AG09319 (cell line): ENCODE measurements around the gene MROH9.

Experiments
- DNase-seq: peaks from one replicate; pipeline ENCODE4 v3.0.0-alpha.2; 2010; ENCODE audit warnings: low read depth; ENCODE audit errors: extremely low read depth
- CTCF ChIP-seq: IDR thresholded peaks from 2 replicates; pipeline ENCODE4 v1.5.1; 2011; ENCODE audit warnings: low read depth, mild to moderate bottlenecking, inconsistent platforms, low read length, moderate library complexity

MROH9 gene

GRCh38 chr1:171075041-171075440 is 139.7 kb downstream of the MROH9 start:
- no peak for TF ChIP-seq CTCF
- no peak for DNase-seq

GRCh38 chr1:171081314-171081753 is 146.0 kb downstream of the MROH9 start:
- peak; percentile 40 for DNase-seq
- TF ChIP-seq CTCF: peak; percentile 40

GRCh38 chr1:171081763-171082201 is 146.4 kb downstream of the MROH9 start:
- no peak for DNase-seq
- TF ChIP-seq CTCF: no peak

GRCh38 chr1:171082606-171083005 is 147.3 kb downstream of the MROH9 start:
- DNase-seq: no peak
- TF ChIP-seq CTCF: no peak

- TF ChIP-seq CTCF: no peak
- no peak for DNase-seq
Observed at GRCh38 chr1:171083222-171083621, 147.9 kb downstream of the MROH9 start.

- TF ChIP-seq CTCF: no peak
Observed at GRCh38 chr1:171084091-171084490, 148.8 kb downstream of the MROH9 start.

GRCh38 chr1:171084870-171085269 is 149.5 kb downstream of the MROH9 start:
- no peak for DNase-seq
- no peak for TF ChIP-seq CTCF

More at GRCh38 chr1:171084091-171084490, 148.8 kb downstream of the MROH9 start:
- no peak for DNase-seq
